H1 (cell line): ENCODE results near the gene DCXR. TPM values are rescaled to one million over a fixed set of nuclear protein-coding genes. Genes with fewer than 3 reads are reported as not detected.
A peak's percentile ranks its signal among the peaks of the same experiment; 100 is the strongest.

Source experiments
- CTCF ChIA-PET: fragments of 300-600 bp; sonication (Branson Sonifier 250); formaldehyde crosslinking; loops from one replicate; lab custom pipeline; 2021; ENCODE audit not compliant: partially characterized antibody; lab: Charles Lee
- POLR2A ChIA-PET: fragments of 300-600 bp; sonication (Branson Sonifier 250); formaldehyde crosslinking; loops from one replicate; lab custom pipeline; 2021; ENCODE audit warnings: inconsistent platforms; ENCODE audit not compliant: partially characterized antibody; lab: Charles Lee
- DNase-seq, 2 experiments: peaks; one replicate each; pipeline versions ENCODE4 v3.0.0 to v3.0.0-alpha.2; 2010 to 2022; ENCODE audit warnings: low spot score in 2 of 2, low read depth in 1 of 2, mixed read lengths in 1 of 2
- FAIRE-seq: peaks from 2 replicates; lab custom pipeline; 2011; peaks lifted over from hg19 to GRCh38; lab: Jason Lieb, UNC
- H2AFZ ChIP-seq: 2 replicates; pipeline ENCODE4 v1.8.1; 2012; ENCODE audit warnings: low read length, inconsistent platforms
- H2AK5ac ChIP-seq: 2 replicates; pipeline ENCODE4 v1.6.1; 2013; ENCODE audit warnings: low read depth, low read length
- H2BK120ac ChIP-seq: replicated peaks from 2 replicates; pipeline ENCODE3; 2013; ENCODE audit warnings: low read depth, low read length, inconsistent platforms
- H2BK12ac ChIP-seq: 2 replicates; pipeline ENCODE4 v1.6.1; 2013; ENCODE audit warnings: low read depth, low read length
- H2BK15ac ChIP-seq: 2 replicates; pipeline ENCODE4 v1.6.1; 2013; ENCODE audit warnings: low read length
- H2BK20ac ChIP-seq: 2 replicates; pipeline ENCODE4 v1.6.1; 2013; ENCODE audit warnings: low read length
- H2BK5ac ChIP-seq: 2 replicates; pipeline ENCODE4 v1.6.1; 2013; ENCODE audit warnings: low read depth, low read length
- H3K14ac ChIP-seq: 2 replicates; pipeline ENCODE4 v1.6.1; 2013; ENCODE audit warnings: inconsistent platforms; ENCODE audit not compliant: insufficient read length
- H3K18ac ChIP-seq: 2 replicates; pipeline ENCODE4 v1.6.1; 2013; ENCODE audit warnings: low read length; ENCODE audit errors: extremely low read depth
- H3K23ac ChIP-seq: 2 replicates; pipeline ENCODE4 v1.6.1; 2013; ENCODE audit warnings: inconsistent platforms; ENCODE audit not compliant: insufficient read length
- H3K23me2 ChIP-seq: 2 replicates; pipeline ENCODE4 v1.6.1; 2013; ENCODE audit warnings: low read depth, low read length
- H3K27ac ChIP-seq: 2 replicates; pipeline ENCODE4 v1.6.1; 2011; ENCODE audit warnings: low read depth, low read length, inconsistent platforms
- H3K27me3 ChIP-seq, 4 experiments: replicated peaks in 1 of 4; 1 replicate in 1 of 4; 2 replicates in 3 of 4; pipeline versions ENCODE4 v1.6.1 to v1.8.1; 2011 to 2013; ENCODE audit warnings: low read length in 3 of 4, mild to moderate bottlenecking in 3 of 4, inconsistent platforms in 2 of 4, mixed read lengths in 2 of 4, moderate library complexity in 1 of 4; ENCODE audit not compliant: control insufficient read depth in 3 of 4, insufficient read depth in 3 of 4; ENCODE audit errors: extremely low read depth in 1 of 4
- H3K36me3 ChIP-seq, 4 experiments: 2 replicates each; pipeline versions ENCODE4 v1.6.1 to v1.8.1; 2011 to 2013; ENCODE audit warnings: mild to moderate bottlenecking in 4 of 4, low read length in 3 of 4, moderate library complexity in 2 of 4, control low read depth in 1 of 4, inconsistent platforms in 1 of 4; ENCODE audit not compliant: insufficient read depth in 4 of 4, control insufficient read depth in 2 of 4
- H3K4ac ChIP-seq: replicated peaks from 2 replicates; pipeline ENCODE3; 2013; ENCODE audit warnings: low read length, low read depth, mixed read lengths, inconsistent platforms; ENCODE audit not compliant: insufficient read length
- H3K4me1 ChIP-seq, 4 experiments: replicated peaks in 1 of 4; 1 replicate in 1 of 4; 2 replicates in 3 of 4; pipeline versions ENCODE4 v1.6.1 to v1.8.1; 2011 to 2013; ENCODE audit warnings: low read length in 3 of 4, inconsistent platforms in 2 of 4, mixed read lengths in 1 of 4; ENCODE audit not compliant: insufficient read depth in 4 of 4, control insufficient read depth in 3 of 4
- H3K4me2 ChIP-seq, 2 experiments: 2 replicates each; pipeline versions ENCODE4 v1.6.1 to v1.8.1; 2011 to 2013; ENCODE audit warnings: low read depth in 2 of 2, low read length in 2 of 2, control low read depth in 1 of 2, inconsistent platforms in 1 of 2, mild to moderate bottlenecking in 1 of 2; ENCODE audit not compliant: insufficient read depth in 1 of 2
- H3K4me3 ChIP-seq, 4 experiments: fragments of 200-600, 300-600 bp in 1 of 4; sonication (generic), shearing (Covaris generic), sonication (Bioruptor Twin) in 1 of 4; 2 replicates each; pipeline versions ENCODE4 v1.5.1 to v1.8.1; 2011 to 2016; ENCODE audit warnings: low read length in 4 of 4, low read depth in 3 of 4, control low read depth in 2 of 4, inconsistent platforms in 2 of 4, mild to moderate bottlenecking in 2 of 4, mixed read lengths in 1 of 4, moderate library complexity in 1 of 4; ENCODE audit not compliant: insufficient read depth in 2 of 4; ENCODE audit errors: extremely low read depth in 1 of 4
- H3K56ac ChIP-seq: replicated peaks from 2 replicates; pipeline ENCODE3; 2013; ENCODE audit warnings: low read depth, mild to moderate bottlenecking, mixed read lengths, low read length, inconsistent platforms; ENCODE audit not compliant: insufficient read length
- H3K79me1 ChIP-seq: 2 replicates; pipeline ENCODE4 v1.6.1; 2013; ENCODE audit warnings: low read depth, low read length, control low read depth
- H3K79me2 ChIP-seq, 2 experiments: 2 replicates each; pipeline versions ENCODE4 v1.6.1 to v1.8.1; 2012 to 2013; ENCODE audit warnings: low read length in 2 of 2, mild to moderate bottlenecking in 2 of 2, inconsistent platforms in 1 of 2; ENCODE audit not compliant: insufficient read depth in 2 of 2, control insufficient read depth in 1 of 2
- H3K9ac ChIP-seq, 4 experiments: replicated peaks in 1 of 4; 1 replicate in 1 of 4; 2 replicates in 3 of 4; pipeline versions ENCODE4 v1.6.1 to v1.8.1; 2011 to 2013; ENCODE audit warnings: low read depth in 3 of 4, low read length in 3 of 4, control low read depth in 2 of 4, mild to moderate bottlenecking in 2 of 4, moderate library complexity in 2 of 4, inconsistent platforms in 1 of 4; ENCODE audit errors: extremely low read depth in 1 of 4
- H3K9me3 ChIP-seq, 2 experiments: 2 replicates each; pipeline versions ENCODE4 v1.6.1 to v1.8.1; 2012 to 2013; ENCODE audit warnings: mild to moderate bottlenecking in 2 of 2, moderate library complexity in 2 of 2, control low read depth in 1 of 2, inconsistent platforms in 1 of 2, low read depth in 1 of 2, low read length in 1 of 2, mixed read lengths in 1 of 2; ENCODE audit not compliant: insufficient read depth in 2 of 2
- H4K20me1 ChIP-seq, 2 experiments: replicated peaks in 1 of 2; 2 replicates each; pipeline versions ENCODE3 to v1.8.1; 2011 to 2013; ENCODE audit warnings: inconsistent platforms in 2 of 2, low read length in 2 of 2, mild to moderate bottlenecking in 1 of 2; ENCODE audit not compliant: insufficient read depth in 2 of 2, control insufficient read depth in 1 of 2
- H4K5ac ChIP-seq: 2 replicates; pipeline ENCODE4 v1.6.1; 2013; ENCODE audit warnings: low read length, low read depth, mixed read lengths, inconsistent platforms; ENCODE audit not compliant: insufficient read length
- H4K8ac ChIP-seq: 2 replicates; pipeline ENCODE4 v1.8.0; 2013; ENCODE audit warnings: mild to moderate bottlenecking, moderate library complexity, low read length, inconsistent platforms; ENCODE audit not compliant: insufficient read depth; ENCODE audit errors: extremely low read depth
- H4K91ac ChIP-seq: replicated peaks from 2 replicates; pipeline ENCODE3; 2013; ENCODE audit warnings: low read length, mixed read lengths, inconsistent platforms; ENCODE audit not compliant: insufficient read length
- BCL11A ChIP-seq, 2 experiments: IDR thresholded peaks; one replicate each; pipeline ENCODE4 v1.6.1; 2011; ENCODE audit warnings: low read depth in 2 of 2, low read length in 2 of 2, mild to moderate bottlenecking in 2 of 2
- CHD1 ChIP-seq: IDR thresholded peaks from 2 replicates; pipeline ENCODE4 v1.6.1; 2012; ENCODE audit warnings: low read depth, low read length, improper control_type of control experiment
- CTCF ChIP-seq, 3 experiments: IDR thresholded peaks; 1 replicate in 2 of 3; 2 replicates in 1 of 3; pipeline versions ENCODE4 v1.5.1 to v1.6.1; 2011; ENCODE audit warnings: low read length in 3 of 3, mild to moderate bottlenecking in 3 of 3, inconsistent platforms in 2 of 3, low read depth in 1 of 3, moderate library complexity in 1 of 3; ENCODE audit not compliant: insufficient read depth in 1 of 3; ENCODE audit errors: control extremely low read depth in 1 of 3
- GABPA ChIP-seq: IDR thresholded peaks from 2 replicates; pipeline ENCODE4 v1.6.1; 2011; ENCODE audit warnings: mild to moderate bottlenecking, low read length, moderate library complexity, borderline replicate concordance; ENCODE audit not compliant: insufficient read depth
- JUN ChIP-seq: IDR thresholded peaks from 2 replicates; pipeline ENCODE4 v1.6.1; 2011; ENCODE audit warnings: low read depth, mild to moderate bottlenecking, improper control_type of control experiment, low read length
- NANOG ChIP-seq: IDR thresholded peaks from 2 replicates; pipeline ENCODE4 v1.6.1; 2011; ENCODE audit warnings: low read length, low read depth, mild to moderate bottlenecking, inconsistent platforms; ENCODE audit not compliant: insufficient read depth, poor library complexity, severe bottlenecking
- NRF1 ChIP-seq: IDR thresholded peaks from 2 replicates; pipeline ENCODE4 v1.6.1; 2011; ENCODE audit warnings: mild to moderate bottlenecking, low read depth, low read length, improper control_type of control experiment
- POLR2AphosphoS5 ChIP-seq: IDR thresholded peaks from 2 replicates; pipeline ENCODE4 v1.6.1; 2011; ENCODE audit warnings: low read depth, low read length
- SIX5 ChIP-seq: IDR thresholded peaks from 2 replicates; pipeline ENCODE4 v1.6.1; 2011; ENCODE audit warnings: mild to moderate bottlenecking, low read depth, low read length
- SP1 ChIP-seq: IDR thresholded peaks from 2 replicates; pipeline ENCODE4 v1.6.1; 2011; ENCODE audit warnings: low read depth, low read length
- ZNF274 ChIP-seq: IDR thresholded peaks from 2 replicates; pipeline ENCODE4 v1.7.0; 2012; ENCODE audit warnings: low read length, borderline replicate concordance; ENCODE audit errors: extremely low read depth
- WGBS, 2 experiments: shearing (Covaris generic) in 1 of 2; methylation state at CpG; one replicate each; pipeline versions ENCODE4 v1.1.6 to v1.1.7; 2013 to 2015; ENCODE audit warnings: low lambda C conversion rate in 2 of 2, mixed read lengths in 2 of 2, inconsistent platforms in 1 of 2, low coverage in 1 of 2, missing lambda C conversion rate in 1 of 2; ENCODE audit not compliant: insufficient replicate concordance in 2 of 2, insufficient coverage in 1 of 2, insufficient read length in 1 of 2; ENCODE audit errors: extremely low coverage in 1 of 2, missing lambda C conversion rate in 1 of 2; 5-methylcytosine and 5-hydroxymethylcytosine counted together
- polyA plus RNA-seq, 7 experiments: library from polyadenylated mRNA; depleted of rRNA in 3 of 7; stranded (reverse) in 5 of 7; unstranded in 2 of 7; fragments of >200 nt in 5 of 7; fragments of 200-250 nt in 2 of 7; gene quantifications; 1 replicate in 5 of 7; 2 replicates in 1 of 7; 4 replicates in 1 of 7; pipeline versions ENCODE4 v1.2.1 to v1.2.3, GENCODE V29; 2011 to 2013; ENCODE audit warnings: missing spikeins in 2 of 7, mixed read lengths in 2 of 7
- total RNA-seq: library from RNA; stranded (reverse); fragmentation: NEBNext Ultra II Directional; extraction: Animal tissue kit (Norgen Biotek cat#: 25700); gene quantifications from 2 replicates; pipeline ENCODE4 v1.2.1, GENCODE V29; 2021

The DCXR gene
- total and polyA plus RNA-seq, 2 of the 8 experiments (the other 6 are each of a cell fraction or from before 2014, with no cell fraction given), result 96.3 to 212 TPM

- Histone ChIP-seq H4K20me1 (peaks cover 3 to 8% of the 10 kb centered on the region in 2 experiments), H4K91ac (no peak overlapping the region), H2BK12ac (no peak overlapping the region), H3K23ac (no peak overlapping the region), H3K18ac (no peak overlapping the region), H2AK5ac (no peak overlapping the region), H3K23me2 (no peaks in the 10 kb centered on the region), H3K4me2 (no peak overlapping the region), H2BK120ac (no peak overlapping the region), H3K79me2 (no peaks in the 10 kb centered on the region), H3K9ac (no peak overlapping the region), H2BK5ac (no peak overlapping the region), H3K36me3 (no peaks in the 10 kb centered on the region; a peak in 2 of 8 replicates), H3K4me1 (no peaks in the 10 kb centered on the region; a peak in 1 of 7 replicates), H3K56ac (no peak overlapping the region), H2AFZ (no peak overlapping the region), H4K8ac (0 out of 2 replicates have a peak overlapping the region, but pooled peaks have one; percentile 2), H3K4ac (no peak overlapping the region), H3K9me3 (no peaks in the 10 kb centered on the region), H4K5ac (no peak overlapping the region), H2BK20ac (no peak overlapping the region), H3K14ac (no peak overlapping the region), H2BK15ac (no peak overlapping the region), H3K79me1 (no peaks in the 10 kb centered on the region; the same call in 1 of the 2 replicates), H3K27ac (no peak overlapping the region), H3K27me3 (no peaks in the 10 kb centered on the region), H3K4me3 (no peak overlapping the region)
- POLR2A ChIA-PET, result interaction anchor here (0.5 to 1.7 kb wide), 3 partner anchors 9 to 66 kb away, joined by 3 to 4 read pairs (median 3); partner anchors contain the start of gene CENPX
- 92% methylated on average over 12 of the region's 16 CpGs; no CpG with 5 or more reads in 1 of the 2 experiments for WGBS, 2 experiments
- CTCF ChIA-PET, result interaction anchor here (0.8 to 1.8 kb wide), 4 partner anchors 18 to 122 kb away, joined by 3 to 7 read pairs (median 5); no protein-coding TSS in a partner anchor
- DNase-seq (no peak), FAIRE-seq (no peak)
- no peak for TF ChIP-seq SP1
- no peak for TF ChIP-seq POLR2AphosphoS5
- no peak for TF ChIP-seq NANOG
- no peak for TF ChIP-seq BCL11A (IDR thresholded peaks at IDR 0.05; ENCODE audit: low read depth in 2 of 2, low read length in 2 of 2)
- no peak for TF ChIP-seq NRF1
- TF ChIP-seq CTCF (IDR thresholded peaks at IDR 0.05; ENCODE audit: control extremely low read depth in 1 of 3, insufficient read depth in 1 of 3, low read depth in 1 of 3, low read length in 3 of 3), result no peak
- no peak for TF ChIP-seq SIX5
- TF ChIP-seq CHD1, result no peak
- TF ChIP-seq GABPA, result no peak
- no peak for TF ChIP-seq ZNF274
- no peak for TF ChIP-seq JUN
These were observed 23.6 kb downstream of the DCXR start for GRCh38 chr17:82013772-82014321.
